GM19099 (cell line): Measurements from ENCODE around the gene GRIN3A.

Experiments used
- POLR2A ChIP-seq: IDR thresholded peaks from 3 replicates; pipeline ENCODE4 v1.6.1; 2011; ENCODE audit warnings: low read depth; ENCODE audit not compliant: insufficient read length; ENCODE audit errors: extremely low read depth

The GRIN3A gene

DNA sequence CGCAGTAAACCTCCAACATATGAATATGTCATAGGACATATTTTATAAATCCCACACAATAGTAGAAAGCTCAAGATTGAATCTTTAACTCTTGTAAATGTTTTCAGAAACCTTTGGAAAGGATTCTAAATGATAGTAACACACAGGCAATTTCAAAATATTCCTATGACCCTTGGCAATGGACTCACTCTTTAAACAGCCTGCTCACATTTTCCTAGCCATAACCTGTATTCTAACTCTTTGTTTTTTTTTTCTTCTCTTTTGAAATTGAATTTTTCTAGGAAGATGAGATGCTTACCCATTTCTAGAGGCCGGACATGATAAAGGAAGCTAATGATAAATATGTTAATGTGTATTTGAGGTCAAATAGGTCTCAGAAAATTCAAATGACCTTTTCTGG lies 29.6 kb downstream of the GRIN3A start:
- TF ChIP-seq POLR2A = no peak

DNA sequence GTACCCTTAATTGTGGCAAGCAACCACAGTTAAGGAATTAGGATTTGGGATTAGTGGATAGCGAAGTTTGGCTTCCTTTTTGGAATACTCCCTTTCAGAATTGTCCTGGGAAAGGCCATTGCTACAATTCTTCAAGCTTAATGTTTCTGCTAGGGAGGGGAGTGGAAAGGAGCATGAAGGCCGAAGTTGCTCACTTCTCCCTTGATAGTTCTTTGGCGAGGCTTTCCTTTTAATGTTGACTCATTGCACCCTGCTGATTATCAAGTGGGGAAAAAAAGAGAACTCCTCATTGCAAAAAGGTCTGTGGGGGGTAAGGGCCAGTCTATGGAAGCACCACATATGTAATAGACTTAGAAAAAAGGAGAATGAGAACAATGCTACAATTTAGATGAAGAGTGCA lies 30.7 kb downstream of the GRIN3A start:
- no peak for TF ChIP-seq POLR2A

DNA sequence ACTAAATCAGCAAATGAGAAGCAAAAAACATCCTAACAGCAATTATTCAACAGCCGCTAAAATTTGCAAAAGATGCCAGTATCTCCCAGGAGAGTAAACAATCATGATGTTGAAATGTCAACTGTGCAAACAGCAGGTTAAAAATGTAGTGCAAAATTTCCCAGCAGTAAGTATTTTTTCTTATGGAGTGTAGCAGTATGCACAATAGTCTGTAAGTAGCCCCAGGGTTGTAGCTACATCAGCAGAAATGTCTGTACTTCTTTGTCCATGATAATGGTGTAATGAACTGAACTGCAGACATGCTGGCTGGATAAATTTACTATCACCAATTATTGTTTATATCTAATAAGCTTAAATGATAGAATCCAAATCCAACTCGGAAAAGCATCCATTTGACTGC lies 31.4 kb downstream of the GRIN3A start:
- TF ChIP-seq POLR2A = no peak

DNA sequence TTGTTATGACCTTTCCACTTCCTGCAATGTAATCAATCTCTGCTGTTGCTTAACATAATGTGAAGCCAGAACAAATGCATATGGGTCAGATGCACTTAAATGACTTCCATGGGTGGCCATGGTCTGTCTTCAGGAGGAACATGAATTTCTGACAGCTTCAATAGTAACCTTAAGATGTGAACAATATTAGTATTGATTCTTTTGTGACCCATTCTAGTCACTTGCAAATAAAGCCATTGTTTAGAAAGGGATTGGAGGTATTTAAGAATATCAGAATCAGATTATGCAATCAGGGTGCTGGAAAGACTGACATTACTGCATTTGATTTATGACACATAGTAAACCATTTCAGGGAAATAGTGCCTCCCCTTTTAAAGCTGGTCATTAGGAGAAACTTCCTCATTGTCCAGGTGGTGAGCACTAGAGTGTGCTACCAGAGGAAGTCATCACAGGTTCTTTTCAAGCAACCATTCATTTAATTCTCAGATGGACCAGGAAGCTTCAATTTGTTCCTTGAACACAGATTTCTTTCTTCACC lies 32.1 kb downstream of the GRIN3A start:
- no peak for TF ChIP-seq POLR2A

DNA sequence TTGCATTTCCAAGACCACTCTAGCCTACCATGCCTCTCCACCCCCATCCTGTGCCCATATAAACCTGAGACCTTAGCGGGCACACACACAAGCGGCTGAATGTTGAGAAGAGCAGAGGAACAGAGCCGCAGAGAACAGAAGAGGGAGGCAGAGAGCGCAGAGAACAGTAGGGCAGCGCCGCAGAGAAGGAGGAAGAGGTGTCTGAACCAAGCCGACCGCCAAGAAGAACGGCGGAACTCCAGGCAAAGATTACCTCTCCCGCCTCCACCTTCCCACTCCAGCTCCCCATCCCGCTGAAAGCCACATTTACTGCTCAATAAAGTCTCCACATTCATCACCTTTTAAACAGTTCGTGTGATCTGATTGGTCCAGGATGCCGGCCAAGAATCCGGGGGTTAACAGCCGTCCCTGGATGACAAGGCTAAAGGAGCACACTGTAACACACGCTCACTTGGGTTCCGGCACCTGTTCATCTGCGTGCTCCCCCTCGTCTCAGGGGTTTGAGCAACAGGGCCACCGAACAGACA lies 33.2 kb downstream of the GRIN3A start:
- no peak for TF ChIP-seq POLR2A

DNA sequence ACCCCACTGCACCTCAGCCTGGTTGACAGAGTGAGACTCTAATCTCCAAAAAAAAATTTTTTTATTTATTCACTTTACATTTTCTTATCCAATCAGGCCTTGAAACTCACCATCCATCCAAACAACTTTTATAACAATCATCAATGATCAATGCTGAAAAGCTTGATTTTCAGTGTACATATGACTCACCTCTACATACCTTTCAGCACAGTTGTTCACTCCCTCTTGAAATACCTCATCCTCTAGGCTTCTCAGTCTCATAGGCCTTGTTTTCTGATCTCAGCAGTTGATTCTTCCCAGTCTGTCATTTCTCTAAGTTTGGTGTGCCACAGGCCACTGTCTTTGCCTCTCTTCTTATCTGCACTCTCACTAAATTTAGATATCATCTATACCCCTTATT lies 36.2 kb downstream of the GRIN3A start:
- no peak for TF ChIP-seq POLR2A

DNA sequence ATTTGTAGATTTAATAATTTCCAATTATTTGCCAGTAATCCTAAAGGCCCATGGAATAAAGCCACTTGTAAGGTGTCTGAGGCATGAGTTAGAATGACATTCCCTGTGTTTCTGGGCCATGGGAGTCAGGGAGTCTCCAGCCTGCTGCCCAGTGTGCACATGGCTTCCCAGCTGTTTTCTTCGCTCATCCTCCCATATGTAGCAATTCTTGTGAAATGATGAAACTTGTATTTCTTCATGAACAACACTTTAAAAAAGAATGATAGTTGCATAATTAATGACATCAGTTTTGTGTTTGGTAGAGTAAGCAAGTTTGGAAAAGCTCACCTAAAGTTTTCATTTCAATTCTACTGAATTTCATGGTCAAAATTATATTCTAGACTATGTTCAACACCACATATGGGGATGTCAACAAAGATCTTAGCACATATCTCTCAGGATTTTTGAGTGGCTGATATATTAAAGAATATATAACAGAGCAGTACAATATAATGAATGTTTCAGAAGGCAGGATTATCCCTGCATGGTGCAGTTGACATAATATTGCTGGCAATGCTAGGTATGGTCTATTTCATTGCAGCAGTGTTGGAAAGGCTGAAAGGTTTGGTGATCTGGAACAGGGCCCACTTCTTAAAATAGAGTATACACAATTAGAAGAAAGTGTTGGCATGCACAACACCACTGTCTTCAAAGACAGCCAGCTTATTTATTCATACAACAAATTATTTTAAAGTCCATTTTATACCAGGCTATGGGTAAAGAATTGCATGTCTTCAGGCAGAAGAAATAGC lies 44.7 kb downstream of the GRIN3A start:
- no peak for TF ChIP-seq POLR2A

DNA sequence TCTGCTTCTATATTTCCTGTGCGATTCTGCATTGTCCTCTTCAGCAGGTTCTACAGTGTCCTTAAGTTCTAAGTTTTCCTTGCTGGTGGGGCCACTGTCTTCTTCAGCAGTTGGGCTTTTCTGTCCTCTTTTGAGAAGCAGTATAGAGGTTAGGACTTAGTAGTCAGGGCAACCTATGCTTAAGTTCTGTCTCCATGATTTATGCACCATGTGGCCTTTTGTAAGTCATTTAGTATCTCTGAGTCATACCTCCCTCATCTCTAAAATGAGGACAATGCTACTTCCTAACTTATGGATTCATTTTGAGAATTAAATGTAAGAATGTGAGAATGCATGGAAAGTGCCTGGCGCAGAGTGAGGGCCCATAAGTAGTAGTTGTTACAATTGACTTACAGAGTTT lies 46.8 kb downstream of the GRIN3A start:
- TF ChIP-seq POLR2A = no peak

DNA sequence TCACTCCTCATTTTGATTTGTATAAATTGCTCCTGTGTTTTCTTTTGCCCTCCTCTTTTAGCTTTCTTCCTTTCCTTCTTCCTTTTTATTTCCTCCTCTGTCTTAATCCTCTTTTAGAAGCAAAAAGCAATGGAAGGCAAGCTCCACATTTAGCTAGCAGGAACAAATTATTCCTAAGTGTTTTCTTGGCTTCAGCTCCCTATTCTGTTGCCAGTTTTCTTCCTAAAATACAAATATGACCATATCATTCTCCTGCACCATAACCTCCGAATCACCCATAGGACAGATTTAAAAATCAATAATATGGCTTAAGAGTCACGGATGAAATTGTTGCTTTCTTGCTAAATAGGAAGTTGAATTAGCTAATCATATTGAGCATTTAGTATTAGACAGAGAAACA lies 49.4 kb downstream of the GRIN3A start:
- no peak for TF ChIP-seq POLR2A

DNA sequence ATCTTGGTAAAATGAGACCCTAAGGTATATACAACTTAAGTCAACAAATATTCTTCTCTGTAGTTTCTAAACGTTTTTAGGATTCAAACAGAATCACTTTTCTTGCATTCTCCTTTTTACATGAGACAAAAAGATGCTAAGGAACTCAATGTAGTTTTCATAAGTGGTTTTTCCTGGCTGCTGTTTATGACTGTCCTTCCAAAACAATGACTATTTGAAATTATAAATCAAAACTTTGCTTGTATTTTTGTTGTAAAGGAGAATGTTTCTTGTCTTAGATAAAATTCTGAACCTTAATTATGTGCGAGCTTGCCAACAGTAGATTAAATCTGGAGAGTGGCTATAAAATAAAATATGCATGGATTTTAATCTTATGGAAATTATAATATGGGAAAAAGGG lies 53.8 kb downstream of the GRIN3A start:
- no peak for TF ChIP-seq POLR2A

DNA sequence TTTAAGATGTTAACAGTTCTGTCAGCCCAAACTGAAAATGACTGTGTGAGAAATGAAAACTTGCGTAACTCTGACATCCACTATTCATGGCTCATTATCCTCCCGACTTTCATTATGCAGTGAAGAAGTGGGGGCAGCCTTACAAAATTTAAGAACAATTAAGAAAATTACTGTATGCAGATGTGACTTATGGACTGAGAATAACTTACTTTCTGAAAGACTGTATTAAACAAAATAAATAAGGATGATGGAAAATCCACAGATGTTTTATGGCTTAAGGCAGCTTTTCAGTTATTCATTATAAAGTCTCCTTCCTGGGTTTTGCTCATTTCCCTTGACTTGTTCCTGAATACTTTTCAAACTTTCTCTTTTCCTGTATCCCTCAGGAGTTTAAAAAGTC lies 55.2 kb downstream of the GRIN3A start:
- no peak for TF ChIP-seq POLR2A

DNA sequence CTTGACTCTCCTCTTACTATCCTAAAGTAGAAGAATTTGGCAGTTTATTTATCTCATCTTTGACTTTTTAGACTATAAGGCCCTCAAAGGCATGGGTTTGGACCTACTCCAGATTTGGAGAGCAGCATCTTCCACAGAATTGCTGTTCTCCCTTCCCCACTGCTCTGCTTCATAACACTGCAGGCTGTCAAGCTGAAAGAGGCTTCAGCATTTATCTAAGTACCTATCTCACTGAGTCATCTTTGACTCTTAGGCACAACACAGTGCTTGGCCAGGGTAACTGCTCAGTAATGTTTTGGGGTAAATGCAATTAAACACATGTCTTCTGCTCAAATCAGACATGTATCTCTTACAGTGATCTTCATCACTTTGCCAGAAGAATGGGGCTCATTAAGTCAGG lies 60.6 kb downstream of the GRIN3A start:
- no peak for TF ChIP-seq POLR2A

DNA sequence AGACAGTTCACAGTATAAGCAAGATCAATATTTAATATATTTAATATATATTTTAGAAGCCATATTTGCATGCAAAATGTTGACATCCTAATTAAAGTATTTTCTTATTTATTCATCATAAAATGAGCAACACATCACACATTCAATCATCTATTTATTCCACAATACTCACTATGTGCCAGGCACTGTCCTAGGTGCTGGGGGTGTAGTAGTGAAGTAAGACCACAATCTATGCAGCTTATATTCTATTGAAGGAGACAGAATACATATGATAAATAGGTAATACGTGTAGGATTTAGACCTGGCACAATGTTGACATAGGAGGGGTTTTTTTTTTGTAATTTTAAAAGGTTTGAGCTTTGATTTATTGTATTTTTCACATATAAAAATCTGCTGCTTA lies 63.1 kb downstream of the GRIN3A start:
- no peak for TF ChIP-seq POLR2A

DNA sequence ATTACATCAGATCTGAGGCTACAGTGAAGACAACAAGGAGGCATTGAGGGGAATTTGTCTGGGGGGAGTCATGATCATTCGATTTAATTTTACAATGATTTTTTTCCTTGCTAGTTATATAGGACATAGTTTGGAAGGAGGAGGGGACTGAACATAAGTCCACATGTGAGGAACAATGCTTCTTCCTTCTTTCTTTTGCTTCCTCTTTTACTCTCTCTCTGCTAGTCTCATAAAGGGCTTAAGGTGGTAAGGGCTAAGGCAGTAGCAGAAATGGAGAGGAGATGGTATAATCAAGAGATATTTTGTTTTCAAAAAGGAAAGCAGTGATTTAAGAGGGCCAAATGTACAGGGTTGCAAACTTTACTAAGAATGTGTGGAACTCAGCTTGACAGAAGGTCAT lies 64.3 kb downstream of the GRIN3A start:
- TF ChIP-seq POLR2A = no peak

DNA sequence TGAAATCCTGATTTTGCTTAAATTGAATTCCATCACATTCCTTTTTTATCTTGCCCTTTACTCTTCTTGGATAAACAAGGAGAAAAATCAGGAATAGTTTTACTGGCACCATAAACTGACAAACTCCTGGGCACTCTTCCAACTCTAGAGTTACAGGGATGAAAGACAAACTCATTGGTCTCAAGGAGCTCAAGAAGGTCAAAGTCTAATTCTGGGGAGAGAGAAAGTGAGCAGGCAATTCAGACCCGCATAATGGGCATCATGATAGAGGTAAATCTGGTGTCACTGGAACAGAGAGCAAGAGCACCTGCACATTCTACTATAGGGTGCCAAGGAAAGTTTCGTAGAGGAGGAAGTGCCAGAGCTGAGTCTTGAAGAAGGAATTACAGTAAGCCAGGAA lies 64.8 kb downstream of the GRIN3A start:
- TF ChIP-seq POLR2A = no peak

DNA sequence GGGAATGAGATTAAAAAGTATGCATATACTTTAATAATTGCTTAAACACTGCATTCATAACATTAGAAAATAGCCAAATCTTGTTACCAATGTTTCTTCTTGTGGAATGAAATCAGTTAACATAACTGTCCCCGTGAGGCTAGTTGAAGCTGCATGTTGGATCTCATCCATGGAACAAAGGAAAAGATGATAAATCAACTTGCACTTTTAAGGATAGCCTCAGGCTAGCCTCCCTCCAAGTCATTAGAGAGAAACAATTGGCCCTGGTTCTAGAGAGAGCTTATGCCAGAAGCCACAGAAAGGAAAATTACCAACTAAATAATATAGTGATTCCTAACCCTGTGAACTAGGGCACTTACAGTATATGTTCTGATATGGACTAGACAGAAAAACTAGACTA lies 66.9 kb downstream of the GRIN3A start:
- TF ChIP-seq POLR2A = no peak
